Endothelial cell of umbilical vein (primary cell): ENCODE measurements around the gene GDPD4. TPM values are rescaled to one million over a fixed set of nuclear protein-coding genes. Genes with fewer than 3 reads are reported as not detected.

Experiments
- BruUV-seq: library from RNA; stranded (reverse); fragments of 400-500 nt; replicated peaks from 2 replicates; lab custom pipeline; 2021; lab: Mats Ljungman, UMichigan
- CTCF ChIA-PET: fragments of 300-600, 350-600 bp; sonication (Branson Sonifier 250); formaldehyde crosslinking; loops from one replicate; lab custom pipeline; 2021; ENCODE audit warnings: antibody characterized with exemption, inconsistent platforms; lab: Charles Lee
- POLR2A ChIA-PET: fragments of 300-600, 350-600 bp; sonication (Branson Sonifier 250); formaldehyde crosslinking; loops from one replicate; lab custom pipeline; 2021; ENCODE audit warnings: antibody characterized with exemption, inconsistent platforms; lab: Charles Lee
- DNase-seq: peaks from one replicate; pipeline ENCODE4 v3.0.0-alpha.2; 2011; ENCODE audit warnings: low read depth, low spot score
- FAIRE-seq: peaks from 2 replicates; lab custom pipeline; 2011; peaks lifted over from hg19 to GRCh38; lab: Jason Lieb, UNC
- H2AFZ ChIP-seq: 2 replicates; pipeline ENCODE4 v1.6.0; 2012; ENCODE audit warnings: low read depth, low read length, control low read depth, inconsistent platforms
- H3K27ac ChIP-seq: 2 replicates; pipeline ENCODE4 v1.5.1; 2011; ENCODE audit warnings: low read depth, mild to moderate bottlenecking, control low read depth, low read length, moderate library complexity; ENCODE audit not compliant: insufficient read depth
- H3K27me3 ChIP-seq, 2 experiments: 2 replicates each; pipeline versions ENCODE4 v1.6.0 to v1.6.1; 2011; ENCODE audit warnings: low read length in 2 of 2, mixed read lengths in 1 of 2; ENCODE audit not compliant: control insufficient read depth in 2 of 2, insufficient read depth in 2 of 2
- H3K36me3 ChIP-seq, 2 experiments: 2 replicates in 1 of 2; 3 replicates in 1 of 2; pipeline ENCODE4 v1.5.1; 2011; ENCODE audit warnings: low read length in 2 of 2, mild to moderate bottlenecking in 1 of 2, moderate library complexity in 1 of 2; ENCODE audit not compliant: control insufficient read depth in 2 of 2, insufficient read depth in 2 of 2; ENCODE audit errors: extremely low read depth in 1 of 2
- H3K4me1 ChIP-seq: 3 replicates; pipeline ENCODE4 v1.5.1; 2011; ENCODE audit warnings: mild to moderate bottlenecking, low read length; ENCODE audit not compliant: control insufficient read depth, insufficient read depth; ENCODE audit errors: extremely low read depth
- H3K4me2 ChIP-seq: 2 replicates; pipeline ENCODE4 v1.6.1; 2011; ENCODE audit warnings: low read length, control low read depth, mixed read lengths; ENCODE audit not compliant: insufficient read depth
- H3K4me3 ChIP-seq, 3 experiments: fragments of 200-600 bp in 1 of 3; sonication (generic), shearing (Covaris generic) in 1 of 3; replicated peaks in 1 of 3; 2 replicates each; pipeline ENCODE4 v1.5.1; 2011 to 2016; ENCODE audit warnings: control low read depth in 3 of 3, low read length in 3 of 3, mild to moderate bottlenecking in 2 of 3, inconsistent platforms in 1 of 3, low read depth in 1 of 3, moderate library complexity in 1 of 3; ENCODE audit not compliant: insufficient read depth in 1 of 3
- H3K79me2 ChIP-seq: 2 replicates; pipeline ENCODE4 v1.6.0; 2012; ENCODE audit warnings: low read length, inconsistent platforms; ENCODE audit not compliant: control insufficient read depth, insufficient read depth
- H3K9ac ChIP-seq: replicated peaks from 2 replicates; pipeline ENCODE3; 2011; ENCODE audit warnings: low read length, control low read depth; ENCODE audit not compliant: insufficient read depth; ENCODE audit errors: extremely low read depth
- H3K9me1 ChIP-seq: replicated peaks from 3 replicates; pipeline ENCODE4 v1.6.0; 2011; ENCODE audit warnings: mild to moderate bottlenecking, low read length; ENCODE audit not compliant: control insufficient read depth, insufficient read depth; ENCODE audit errors: extremely low read depth
- H3K9me3 ChIP-seq: replicated peaks from 2 replicates; pipeline ENCODE4 v1.5.1; 2012; ENCODE audit warnings: low read length, inconsistent platforms; ENCODE audit not compliant: control insufficient read depth, insufficient read depth
- H4K20me1 ChIP-seq: replicated peaks from 2 replicates; pipeline ENCODE3; 2011; ENCODE audit warnings: mild to moderate bottlenecking, low read length; ENCODE audit not compliant: control insufficient read depth, insufficient read depth; ENCODE audit errors: extremely low read depth
- EZH2 ChIP-seq: IDR thresholded peaks from 2 replicates; pipeline ENCODE4 v1.6.1; 2012; ENCODE audit warnings: borderline replicate concordance, low read depth, mild to moderate bottlenecking, moderate library complexity, low read length, inconsistent platforms; ENCODE audit not compliant: severe bottlenecking
- FOS ChIP-seq: IDR thresholded peaks from 2 replicates; pipeline ENCODE4 v1.6.1; 2011; ENCODE audit warnings: mild to moderate bottlenecking, low read length, moderate library complexity, borderline replicate concordance; ENCODE audit not compliant: insufficient read depth
- GATA2 ChIP-seq: IDR thresholded peaks from 2 replicates; pipeline ENCODE4 v1.7.0; 2011; ENCODE audit warnings: low read depth, mild to moderate bottlenecking, moderate library complexity, mixed read lengths, low read length; ENCODE audit not compliant: insufficient read length, insufficient read depth
- JUN ChIP-seq: IDR thresholded peaks from 2 replicates; pipeline ENCODE4 v1.6.1; 2011; ENCODE audit warnings: borderline replicate concordance, low read depth; ENCODE audit not compliant: insufficient read length, insufficient read depth
- MYC ChIP-seq: IDR thresholded peaks from one replicate; pipeline ENCODE4 v1.6.1; 2011; ENCODE audit warnings: mild to moderate bottlenecking, low read depth, low read length
- POLR2A ChIP-seq: IDR thresholded peaks from 2 replicates; pipeline ENCODE4 v1.6.1; 2012; ENCODE audit warnings: low read depth, mild to moderate bottlenecking, control low read depth, low read length
- POLR2AphosphoS5 ChIP-seq: IDR thresholded peaks from 2 replicates; pipeline ENCODE4 v1.6.1; 2012; ENCODE audit warnings: low read depth, mild to moderate bottlenecking, control low read depth, low read length, moderate library complexity; ENCODE audit not compliant: insufficient read depth
- dilution Hi-C: fragments of 300-500 bp; cut with MboI; formaldehyde crosslinking; loops from one replicate; pipeline ENCODE4 v1.15.0; 2019; ENCODE audit warnings: low sequenced_read_pairs; ENCODE audit not compliant: extremely low pct_ligation_motif_present
- intact Hi-C: fragments of 100-400 bp; cut with micrococcal nuclease; formaldehyde crosslinking; loops from one replicate; pipeline ENCODE4 v1.10.0; 2022
- polyA plus RNA-seq, 4 experiments: library from polyadenylated mRNA; depleted of rRNA in 3 of 4; stranded (reverse) in 3 of 4; unstranded in 1 of 4; fragments of >200 nt; gene quantifications; 2 replicates each; pipeline versions ENCODE4 v1.2.1 to v1.2.3, GENCODE V29; 2011 to 2012; ENCODE audit warnings: missing spikeins in 1 of 4
- total RNA-seq: library from RNA; stranded (reverse); gene quantifications from 2 replicates; pipeline ENCODE4 v1.2.3, GENCODE V29; 2021
- TF ChIP-seq, protein P1 (sequence below): IDR thresholded peaks from 2 replicates; pipeline ENCODE4 v1.6.1; 2011; ENCODE audit not compliant: insufficient read depth, insufficient read length
- TF ChIP-seq, protein P2 (sequence below), 2 donors: IDR thresholded peaks; 1 replicate in 1 of 2; 2 replicates in 1 of 2; pipeline ENCODE4 v1.5.1; 2011; ENCODE audit warnings: low read length in 2 of 2, mild to moderate bottlenecking in 2 of 2, moderate library complexity in 2 of 2, control low read depth in 1 of 2, inconsistent platforms in 1 of 2, low read depth in 1 of 2; ENCODE audit not compliant: insufficient read depth in 1 of 2; ENCODE audit errors: extremely low read depth in 1 of 2

Gene GDPD4
- total and polyA plus RNA-seq, 2 donors (not counting 3 experiments of a cell fraction or from before 2014, with no cell fraction given) = not detected

DNA sequence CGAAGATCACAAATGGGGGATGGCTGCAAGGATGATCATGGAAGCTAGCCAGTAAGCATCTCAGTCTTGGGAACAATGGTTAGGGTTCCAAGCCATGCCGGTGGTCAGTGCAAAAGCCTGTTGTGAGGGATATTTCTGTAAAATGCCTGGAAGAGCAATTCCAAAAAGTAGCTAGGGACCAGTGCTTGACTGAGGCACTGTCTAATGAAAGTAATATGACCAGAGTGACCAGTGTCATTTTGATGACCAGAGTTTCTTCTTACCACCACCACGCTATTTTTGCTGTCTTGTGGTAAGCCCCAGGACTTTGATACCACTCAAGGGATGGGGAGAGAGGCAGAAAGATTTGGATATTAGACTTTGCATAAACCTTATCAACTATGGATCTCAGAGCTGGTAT lies 18.4 kb downstream of the GDPD4 start:
- Histone ChIP-seq H2AFZ (no peak overlapping the region), H3K9me1 (no peaks in the 10 kb centered on the region), H3K9ac (no peak overlapping the region), H3K79me2 (no peaks in the 10 kb centered on the region), H3K27me3 (peaks cover 10 to 11% of the 10 kb centered on the region in 2 experiments), H3K4me3 (no peak overlapping the region), H3K4me1 (no peaks in the 10 kb centered on the region), H3K27ac (no peak overlapping the region), H3K36me3 (no peaks in the 10 kb centered on the region), H4K20me1 (no peaks in the 10 kb centered on the region), H3K4me2 (no peak overlapping the region), H3K9me3 (no peaks in the 10 kb centered on the region)
- dilution Hi-C loops = no loop called here
- FAIRE-seq (no peak), DNase-seq (no peak)
- TF ChIP-seq EZH2 (no peak), POLR2A (no peak), JUN (no peak), FOS (no peak), MYC (no peak), POLR2AphosphoS5 (no peak), GATA2 (no peak)
- TF ChIP-seq, protein P1, sequence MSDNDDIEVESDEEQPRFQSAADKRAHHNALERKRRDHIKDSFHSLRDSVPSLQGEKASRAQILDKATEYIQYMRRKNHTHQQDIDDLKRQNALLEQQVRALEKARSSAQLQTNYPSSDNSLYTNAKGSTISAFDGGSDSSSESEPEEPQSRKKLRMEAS = no peak
- TF ChIP-seq, protein P2, sequence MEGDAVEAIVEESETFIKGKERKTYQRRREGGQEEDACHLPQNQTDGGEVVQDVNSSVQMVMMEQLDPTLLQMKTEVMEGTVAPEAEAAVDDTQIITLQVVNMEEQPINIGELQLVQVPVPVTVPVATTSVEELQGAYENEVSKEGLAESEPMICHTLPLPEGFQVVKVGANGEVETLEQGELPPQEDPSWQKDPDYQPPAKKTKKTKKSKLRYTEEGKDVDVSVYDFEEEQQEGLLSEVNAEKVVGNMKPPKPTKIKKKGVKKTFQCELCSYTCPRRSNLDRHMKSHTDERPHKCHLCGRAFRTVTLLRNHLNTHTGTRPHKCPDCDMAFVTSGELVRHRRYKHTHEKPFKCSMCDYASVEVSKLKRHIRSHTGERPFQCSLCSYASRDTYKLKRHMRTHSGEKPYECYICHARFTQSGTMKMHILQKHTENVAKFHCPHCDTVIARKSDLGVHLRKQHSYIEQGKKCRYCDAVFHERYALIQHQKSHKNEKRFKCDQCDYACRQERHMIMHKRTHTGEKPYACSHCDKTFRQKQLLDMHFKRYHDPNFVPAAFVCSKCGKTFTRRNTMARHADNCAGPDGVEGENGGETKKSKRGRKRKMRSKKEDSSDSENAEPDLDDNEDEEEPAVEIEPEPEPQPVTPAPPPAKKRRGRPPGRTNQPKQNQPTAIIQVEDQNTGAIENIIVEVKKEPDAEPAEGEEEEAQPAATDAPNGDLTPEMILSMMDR (IDR thresholded peaks at IDR 0.05; ENCODE audit: extremely low read depth in 1 of 2, insufficient read depth in 1 of 2, low read depth in 1 of 2, low read length in 2 of 2) = no peak
- CTCF ChIA-PET = interaction anchor here (0.7 to 1.8 kb wide), 5 partner anchors 8 to 266 kb away, joined by 3 to 5 read pairs (median 4); no protein-coding TSS in a partner anchor
- no TSS peak for BruUV-seq
- POLR2A ChIA-PET = no interaction called here
- intact Hi-C loops = no loop called here
